H9 (cell line): Measurements from ENCODE around the gene TFDP3. TPM values are rescaled to one million over a fixed set of nuclear protein-coding genes. Genes with fewer than 3 reads are reported as not detected.

Experiments used
- DNase-seq: peaks from one replicate; pipeline ENCODE4 v3.0.0-alpha.2; 2017
- H2AFZ ChIP-seq: one replicate; pipeline ENCODE4 v1.6.1; 2013; ENCODE audit warnings: mild to moderate bottlenecking, low read length, control low read depth, moderate library complexity
- H2AK5ac ChIP-seq: 2 replicates; pipeline ENCODE4 v1.6.1; 2013; ENCODE audit warnings: low read length, control low read depth, mixed read lengths; ENCODE audit not compliant: insufficient read length
- H2BK120ac ChIP-seq: one replicate; pipeline ENCODE4 v1.6.1; 2013; ENCODE audit warnings: low read depth, mild to moderate bottlenecking, low read length, control low read depth, inconsistent platforms; ENCODE audit not compliant: poor library complexity, severe bottlenecking
- H2BK12ac ChIP-seq: 2 replicates; pipeline ENCODE4 v1.6.1; 2013; ENCODE audit warnings: low read length, control low read depth, mixed read lengths, low read depth; ENCODE audit not compliant: insufficient read length
- H2BK15ac ChIP-seq: 2 replicates; pipeline ENCODE4 v1.6.1; 2013; ENCODE audit warnings: low read depth, low read length, control low read depth
- H2BK20ac ChIP-seq: one replicate; pipeline ENCODE4 v1.6.1; 2013; ENCODE audit warnings: low read depth, mild to moderate bottlenecking, low read length, control low read depth, inconsistent platforms; ENCODE audit not compliant: poor library complexity, severe bottlenecking
- H2BK5ac ChIP-seq: 2 replicates; pipeline ENCODE4 v1.6.1; 2013; ENCODE audit warnings: low read length, control low read depth, mixed read lengths; ENCODE audit not compliant: insufficient read length
- H3K14ac ChIP-seq: 2 replicates; pipeline ENCODE4 v1.6.1; 2013; ENCODE audit warnings: low read length, control low read depth; ENCODE audit not compliant: insufficient read depth
- H3K18ac ChIP-seq: 2 replicates; pipeline ENCODE4 v1.6.1; 2013; ENCODE audit warnings: low read depth, mild to moderate bottlenecking, mixed read lengths, low read length, control low read depth; ENCODE audit not compliant: insufficient read length
- H3K23ac ChIP-seq: 2 replicates; pipeline ENCODE4 v1.6.1; 2013; ENCODE audit warnings: low read length, control low read depth, mixed read lengths, low read depth; ENCODE audit not compliant: insufficient read length
- H3K23me2 ChIP-seq: 2 replicates; pipeline ENCODE4 v1.6.1; 2013; ENCODE audit warnings: low read depth, mild to moderate bottlenecking, mixed read lengths, low read length, control low read depth; ENCODE audit not compliant: insufficient read length, poor library complexity, severe bottlenecking
- H3K27ac ChIP-seq: 2 replicates; pipeline ENCODE4 v1.5.1; 2013; ENCODE audit warnings: low read length, control low read depth, mixed read lengths, low read depth; ENCODE audit not compliant: insufficient read length
- H3K27me3 ChIP-seq: 2 replicates; pipeline ENCODE4 v1.6.1; 2013; ENCODE audit warnings: low read length, control low read depth, inconsistent platforms; ENCODE audit not compliant: insufficient read depth
- H3K4ac ChIP-seq: 2 replicates; pipeline ENCODE4 v1.6.1; 2013; ENCODE audit warnings: low read depth, mild to moderate bottlenecking, control low read depth, inconsistent platforms, low read length, moderate library complexity
- H3K4me1 ChIP-seq: 2 replicates; pipeline ENCODE4 v1.6.1; 2013; ENCODE audit warnings: low read length, control low read depth, inconsistent platforms; ENCODE audit not compliant: insufficient read depth
- H3K4me2 ChIP-seq: 2 replicates; pipeline ENCODE4 v1.6.1; 2013; ENCODE audit warnings: low read length, control low read depth, mixed read lengths; ENCODE audit not compliant: insufficient read length, insufficient read depth
- H3K56ac ChIP-seq: 2 replicates; pipeline ENCODE4 v1.6.1; 2013; ENCODE audit warnings: low read depth, mild to moderate bottlenecking, mixed read lengths, low read length, control low read depth; ENCODE audit not compliant: insufficient read length
- H3K79me1 ChIP-seq: 2 replicates; pipeline ENCODE4 v1.6.1; 2013; ENCODE audit warnings: low read depth, mild to moderate bottlenecking, moderate library complexity, low read length, control low read depth, inconsistent platforms; ENCODE audit not compliant: insufficient read depth, poor library complexity, severe bottlenecking
- H3K79me2 ChIP-seq: 2 replicates; pipeline ENCODE4 v1.6.1; 2013; ENCODE audit warnings: low read length, control low read depth, inconsistent platforms; ENCODE audit not compliant: insufficient read depth
- H3K9ac ChIP-seq: 2 replicates; pipeline ENCODE4 v1.6.1; 2013; ENCODE audit warnings: low read length, control low read depth, mixed read lengths; ENCODE audit not compliant: insufficient read length; ENCODE audit errors: extremely low read depth
- H3K9me3 ChIP-seq: one replicate; pipeline ENCODE4 v1.6.1; 2013; ENCODE audit warnings: low read depth, low read length, inconsistent platforms; ENCODE audit not compliant: control insufficient read depth
- H3T11ph ChIP-seq: one replicate; pipeline ENCODE4 v1.6.1; 2013; ENCODE audit warnings: mild to moderate bottlenecking, low read length, control low read depth, inconsistent platforms
- H4K20me1 ChIP-seq: one replicate; pipeline ENCODE4 v1.6.1; 2013; ENCODE audit not compliant: control insufficient read depth, insufficient read length, insufficient read depth
- H4K5ac ChIP-seq: 2 replicates; pipeline ENCODE4 v1.6.1; 2013; ENCODE audit warnings: low read depth, mild to moderate bottlenecking, mixed read lengths, low read length, control low read depth; ENCODE audit not compliant: insufficient read length
- H4K8ac ChIP-seq: replicated peaks from 2 replicates; pipeline ENCODE4 v1.6.1; 2013; ENCODE audit warnings: low read length, control low read depth, mixed read lengths, low read depth; ENCODE audit not compliant: insufficient read length
- H4K91ac ChIP-seq: 2 replicates; pipeline ENCODE4 v1.6.1; 2013; ENCODE audit warnings: low read depth, mild to moderate bottlenecking, moderate library complexity, mixed read lengths, low read length, control low read depth; ENCODE audit not compliant: insufficient read length
- H3K27ac Mint-ChIP-seq, 3 experiments: 2 replicates in 2 of 3; 3 replicates in 1 of 3; pipeline ENCODE4 v1.8.0; 2020 to 2021; ENCODE audit warnings: mixed read lengths in 3 of 3, mild to moderate bottlenecking in 1 of 3, moderate library complexity in 1 of 3
- H3K27me3 Mint-ChIP-seq: 2 replicates; pipeline ENCODE4 v1.8.0; 2021; ENCODE audit warnings: low read depth, mild to moderate bottlenecking, moderate library complexity, mixed read lengths
- H3K36me3 Mint-ChIP-seq, 3 experiments: 2 replicates in 2 of 3; 3 replicates in 1 of 3; pipeline ENCODE4 v1.8.0; 2020 to 2021; ENCODE audit warnings: low read depth in 3 of 3, mixed read lengths in 3 of 3; ENCODE audit not compliant: insufficient read depth in 1 of 3
- H3K4me1 Mint-ChIP-seq, 2 experiments: 2 replicates each; pipeline ENCODE4 v1.8.0; 2020; ENCODE audit warnings: mixed read lengths in 2 of 2
- H3K4me3 Mint-ChIP-seq, 2 experiments: 2 replicates in 1 of 2; 3 replicates in 1 of 2; pipeline ENCODE4 v1.8.0; 2020 to 2021; ENCODE audit warnings: mild to moderate bottlenecking in 2 of 2, mixed read lengths in 2 of 2, moderate library complexity in 1 of 2
- H3K9me3 Mint-ChIP-seq, 2 experiments: 2 replicates in 1 of 2; 3 replicates in 1 of 2; pipeline ENCODE4 v1.8.0; 2020; ENCODE audit warnings: mild to moderate bottlenecking in 2 of 2, mixed read lengths in 2 of 2, moderate library complexity in 1 of 2
- WGBS: extraction: QIAGEN DNeasy Blood & Tissue Kit; methylation state at CpG from one replicate; pipeline ENCODE4 v1.1.7; 2013; ENCODE audit warnings: missing lambda C conversion rate, low lambda C conversion rate, mixed read lengths; ENCODE audit not compliant: insufficient read length; ENCODE audit errors: extremely low coverage; 5-methylcytosine and 5-hydroxymethylcytosine counted together
- total RNA-seq: library from RNA; stranded (reverse); gene quantifications from 2 replicates; pipeline ENCODE4 v1.2.1, GENCODE V29; 2021
- TF ChIP-seq, protein P1 (sequence below): fragments of 200-600 bp; sonication (generic); conservative IDR thresholded peaks from 3 replicates; pipeline ENCODE4 v1.8.0; 2021; ENCODE audit warnings: antibody characterized with exemption, mild to moderate bottlenecking

The TFDP3 gene
- total RNA-seq, 1 experiment from 2014 or later, result not detected

DNA sequence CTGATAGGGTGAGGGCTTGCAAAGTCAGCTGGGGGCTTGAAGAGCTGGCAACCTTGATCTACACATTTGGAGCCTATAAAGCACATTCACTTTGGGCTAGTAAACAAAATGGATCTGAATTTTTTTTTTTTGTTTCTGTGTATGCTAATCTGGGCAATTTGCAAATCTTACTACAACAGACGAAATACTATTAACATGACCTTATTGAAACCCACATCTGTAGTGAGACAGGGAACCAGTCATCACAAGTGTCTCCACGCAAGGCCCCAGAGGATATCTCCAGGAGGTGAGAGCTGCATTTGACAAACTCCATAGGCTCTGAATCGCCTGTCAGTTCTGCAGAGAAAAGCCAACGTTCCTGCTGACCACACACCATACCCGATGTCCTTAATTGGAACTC, 33.0 kb upstream of the TFDP3 start:
- no peaks in the 10 kb centered on the region for H3K79me2 ChIP-seq
- H3K23me2 ChIP-seq, result no peaks in the 10 kb centered on the region
- no peak overlapping the region for H2BK20ac ChIP-seq
- no peak overlapping the region for H2BK12ac ChIP-seq
- H2BK120ac ChIP-seq, result no peak overlapping the region
- no peak overlapping the region for H3K14ac ChIP-seq
- H3K27ac ChIP-seq, result no peak overlapping the region
- Mint-ChIP-seq H3K27me3 (peaks cover 4% of the 10 kb centered on the region), H3K4me3 (no peak overlapping the region), H3K27ac (peak overlapping the region in 2 of 3 experiments; percentile 67 to 70; a peak in 3 of 7 replicates), H3K36me3 (peaks cover 15 to 17% (median 15%) of the 10 kb centered on the region in 3 experiments), H3K4me1 (peaks cover 58 to 66% of the 10 kb centered on the region in 2 experiments), H3K9me3 (peaks cover 17 to 21% of the 10 kb centered on the region in 2 experiments)
- no peaks in the 10 kb centered on the region for H3K27me3 ChIP-seq
- no peak overlapping the region for H2BK15ac ChIP-seq
- H3T11ph ChIP-seq, result no peak overlapping the region
- H3K18ac ChIP-seq, result no peak overlapping the region
- H4K8ac ChIP-seq, result no peak overlapping the region
- no peaks in the 10 kb centered on the region for H4K20me1 ChIP-seq
- TF ChIP-seq, protein P1, sequence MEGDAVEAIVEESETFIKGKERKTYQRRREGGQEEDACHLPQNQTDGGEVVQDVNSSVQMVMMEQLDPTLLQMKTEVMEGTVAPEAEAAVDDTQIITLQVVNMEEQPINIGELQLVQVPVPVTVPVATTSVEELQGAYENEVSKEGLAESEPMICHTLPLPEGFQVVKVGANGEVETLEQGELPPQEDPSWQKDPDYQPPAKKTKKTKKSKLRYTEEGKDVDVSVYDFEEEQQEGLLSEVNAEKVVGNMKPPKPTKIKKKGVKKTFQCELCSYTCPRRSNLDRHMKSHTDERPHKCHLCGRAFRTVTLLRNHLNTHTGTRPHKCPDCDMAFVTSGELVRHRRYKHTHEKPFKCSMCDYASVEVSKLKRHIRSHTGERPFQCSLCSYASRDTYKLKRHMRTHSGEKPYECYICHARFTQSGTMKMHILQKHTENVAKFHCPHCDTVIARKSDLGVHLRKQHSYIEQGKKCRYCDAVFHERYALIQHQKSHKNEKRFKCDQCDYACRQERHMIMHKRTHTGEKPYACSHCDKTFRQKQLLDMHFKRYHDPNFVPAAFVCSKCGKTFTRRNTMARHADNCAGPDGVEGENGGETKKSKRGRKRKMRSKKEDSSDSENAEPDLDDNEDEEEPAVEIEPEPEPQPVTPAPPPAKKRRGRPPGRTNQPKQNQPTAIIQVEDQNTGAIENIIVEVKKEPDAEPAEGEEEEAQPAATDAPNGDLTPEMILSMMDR, result no peak
- H2AFZ ChIP-seq, result no peak overlapping the region
- peaks cover 10% of the 10 kb centered on the region for H3K9me3 ChIP-seq
- H3K4me1 ChIP-seq, result peaks cover 18% of the 10 kb centered on the region; the same call in 1 of the 2 replicates
- H2AK5ac ChIP-seq, result no peak overlapping the region
- no peak overlapping the region for H3K4me2 ChIP-seq
- no peak for DNase-seq
- no peaks in the 10 kb centered on the region for H3K79me1 ChIP-seq
- H3K56ac ChIP-seq, result no peak overlapping the region
- H3K23ac ChIP-seq, result no peak overlapping the region
- WGBS, result no CpG with 5 or more reads among the region's 5 CpGs
- H3K9ac ChIP-seq, result no peak overlapping the region
- H3K4ac ChIP-seq, result no peak overlapping the region
- H4K5ac ChIP-seq, result no peak overlapping the region
- H4K91ac ChIP-seq, result no peak overlapping the region
- no peak overlapping the region for H2BK5ac ChIP-seq
